H1 (cell line): Measurements from ENCODE around the gene MTARC1. TPM values are rescaled to one million over a fixed set of nuclear protein-coding genes. Genes with fewer than 3 reads are reported as not detected.

Source experiments
- GABPA ChIP-seq: IDR thresholded peaks from 2 replicates; pipeline ENCODE4 v1.6.1; 2011; ENCODE audit warnings: mild to moderate bottlenecking, low read length, moderate library complexity, borderline replicate concordance; ENCODE audit not compliant: insufficient read depth
- KDM4A ChIP-seq: IDR thresholded peaks from one replicate; pipeline ENCODE4 v1.7.1; 2012; ENCODE audit warnings: low read depth, mild to moderate bottlenecking, moderate library complexity, low read length, inconsistent platforms; ENCODE audit not compliant: severe bottlenecking
- PHF8 ChIP-seq: fragments of 200-600 bp; sonication (generic); conservative IDR thresholded peaks from 2 replicates; pipeline ENCODE4 v1.7.1; 2012; ENCODE audit warnings: low read depth, mild to moderate bottlenecking, inconsistent platforms, low read length, moderate library complexity
- SAP30 ChIP-seq: fragments of 300-600 bp; sonication (generic); IDR thresholded peaks from 2 replicates; pipeline ENCODE4 v1.7.1; 2012; ENCODE audit warnings: low read length, moderate library complexity, mild to moderate bottlenecking, inconsistent platforms; ENCODE audit not compliant: insufficient read depth, insufficient replicate concordance
- SUZ12 ChIP-seq: fragments of 200-600 bp; sonication (generic); IDR thresholded peaks from 2 replicates; pipeline ENCODE4 v1.6.1; 2012; ENCODE audit warnings: mild to moderate bottlenecking, inconsistent platforms, low read length, moderate library complexity, mixed read lengths
- TAF1 ChIP-seq: IDR thresholded peaks from 2 replicates; pipeline ENCODE4 v1.6.1; 2011; ENCODE audit warnings: mild to moderate bottlenecking, low read depth, low read length
- polyA plus RNA-seq, 7 experiments: library from polyadenylated mRNA; depleted of rRNA in 3 of 7; stranded (reverse) in 5 of 7; unstranded in 2 of 7; fragments of >200 nt in 5 of 7; fragments of 200-250 nt in 2 of 7; gene quantifications; 1 replicate in 5 of 7; 2 replicates in 1 of 7; 4 replicates in 1 of 7; pipeline versions ENCODE4 v1.2.1 to v1.2.3, GENCODE V29; 2011 to 2013; ENCODE audit warnings: missing spikeins in 2 of 7, mixed read lengths in 2 of 7
- total RNA-seq: library from RNA; stranded (reverse); fragmentation: NEBNext Ultra II Directional; extraction: Animal tissue kit (Norgen Biotek cat#: 25700); gene quantifications from 2 replicates; pipeline ENCODE4 v1.2.1, GENCODE V29; 2021

The MTARC1 gene
- total and polyA plus RNA-seq, 2 of the 8 experiments (the other 6 are each of a cell fraction or from before 2014, with no cell fraction given), result 17.2 to 46.2 TPM

- no peak for TF ChIP-seq KDM4A
- no peak for TF ChIP-seq TAF1
- TF ChIP-seq GABPA, result no peak
- no peak for TF ChIP-seq SUZ12
- TF ChIP-seq PHF8, result no peak
- no peak for TF ChIP-seq SAP30
Measured at GRCh38 chr1:220811695-220812094, 25.0 kb downstream of the MTARC1 start (continued).
